ENCODE data around the gene PHPT1. TPM values are rescaled to one million over a fixed set of nuclear protein-coding genes. Genes with fewer than 3 reads are reported as not detected.

Gene PHPT1
- total RNA-seq, 4 donors from 2014 or later, result 98.8 to 204 (median 152) TPM

GRCh38 chr9:136890661-136891060 lies 41.5 kb downstream of the PHPT1 start:
- Histone ChIP-seq H3K4me1 (peaks cover 9 to 14% of the 10 kb centered on the region in 2 donors), H3K36me3 (peaks cover 0 to 7% of the 10 kb centered on the region in 2 donors), H3K9me3 (no peaks in the 10 kb centered on the region), H3K27me3 (no peaks in the 10 kb centered on the region), H3K4me3 (no peak overlapping the region), H3K27ac (no peak overlapping the region)
- in situ Hi-C loops (cut with MboI; ENCODE audit: low sequenced_read_pairs in 4 of 4) (no loop called here), intact Hi-C loops (cut with DNase I; ENCODE audit: low total_unique reads) (no loop called here)
- ATAC-seq (no peak), DNase-seq (no peak)
- TF ChIP-seq POLR2A (IDR thresholded peaks at IDR 0.05) (no peak), CTCF (IDR thresholded peaks at IDR 0.05 in 4 of 5, conservative IDR thresholded peaks at IDR 0.05 in 1 of 5) (no peak)

- no peak for TF ChIP-seq POLR2A (IDR thresholded peaks at IDR 0.05)
- no peak for TF ChIP-seq CTCF (IDR thresholded peaks at IDR 0.05 in 4 of 5, conservative IDR thresholded peaks at IDR 0.05 in 1 of 5)
Measured at GRCh38 chr9:136896027-136896426, 46.8 kb downstream of the PHPT1 start.

GRCh38 chr9:136898483-136899100 lies 49.4 kb downstream of the PHPT1 start:
- Histone ChIP-seq H3K4me3 (no peak overlapping the region), H3K27ac (no peak overlapping the region), H3K4me1 (peaks cover 24 to 27% of the 10 kb centered on the region in 2 donors), H3K36me3 (peaks cover 0 to 9% of the 10 kb centered on the region in 2 donors), H3K9me3 (no peaks in the 10 kb centered on the region), H3K27me3 (no peaks in the 10 kb centered on the region)
- no peak for TF ChIP-seq POLR2A (IDR thresholded peaks at IDR 0.05)
- no peak for TF ChIP-seq CTCF (IDR thresholded peaks at IDR 0.05 in 4 of 5, conservative IDR thresholded peaks at IDR 0.05 in 1 of 5)
- no peak for DNase-seq
- ATAC-seq, result no peak
- in situ Hi-C loops (cut with MboI; ENCODE audit: low sequenced_read_pairs in 4 of 4) (no loop called here), intact Hi-C loops (cut with DNase I; ENCODE audit: low total_unique reads) (no loop called here)

More at GRCh38 chr9:136896027-136896426, 46.8 kb downstream of the PHPT1 start:
- Histone ChIP-seq H3K9me3 (no peaks in the 10 kb centered on the region), H3K27me3 (no peaks in the 10 kb centered on the region), H3K4me3 (no peak overlapping the region), H3K27ac (no peak overlapping the region), H3K36me3 (peaks cover 0 to 9% of the 10 kb centered on the region in 2 donors), H3K4me1 (peaks cover 2% of the 10 kb centered on the region in 2 donors)
- no peak for DNase-seq
- intact Hi-C loops (cut with DNase I; ENCODE audit: low total_unique reads), result no loop called here
- no peak for ATAC-seq
- in situ Hi-C loops (cut with MboI; ENCODE audit: low sequenced_read_pairs in 4 of 4), result no loop called here

GRCh38 chr9:136899196-136899595 lies 50.0 kb downstream of the PHPT1 start:
- H3K4me3 ChIP-seq, result no peak overlapping the region
- peaks cover 0 to 9% of the 10 kb centered on the region in 2 donors for H3K36me3 ChIP-seq
- ATAC-seq, result no peak
- H3K4me1 ChIP-seq, result peaks cover 24 to 32% of the 10 kb centered on the region in 2 donors
- intact Hi-C loops (cut with DNase I; ENCODE audit: low total_unique reads), result no loop called here
- TF ChIP-seq CTCF (IDR thresholded peaks at IDR 0.05 in 4 of 5, conservative IDR thresholded peaks at IDR 0.05 in 1 of 5) (no peak), POLR2A (IDR thresholded peaks at IDR 0.05) (no peak)
- H3K27ac ChIP-seq, result no peak overlapping the region
- in situ Hi-C loops (cut with MboI; ENCODE audit: low sequenced_read_pairs in 4 of 4), result no loop called here
- H3K27me3 ChIP-seq, result no peaks in the 10 kb centered on the region
- H3K9me3 ChIP-seq, result no peaks in the 10 kb centered on the region
- DNase-seq, result no peak

Data from gastrocnemius medialis (tissue), 4 donors.